ENCODE data around the gene LMAN1L. TPM values are rescaled to one million over a fixed set of nuclear protein-coding genes. Genes with fewer than 3 reads are reported as not detected.
A peak's percentile ranks its signal among the peaks of the same experiment; 100 is the strongest.

The LMAN1L gene
- total RNA-seq, 6 experiments from 2014 or later, result not detected

DNA sequence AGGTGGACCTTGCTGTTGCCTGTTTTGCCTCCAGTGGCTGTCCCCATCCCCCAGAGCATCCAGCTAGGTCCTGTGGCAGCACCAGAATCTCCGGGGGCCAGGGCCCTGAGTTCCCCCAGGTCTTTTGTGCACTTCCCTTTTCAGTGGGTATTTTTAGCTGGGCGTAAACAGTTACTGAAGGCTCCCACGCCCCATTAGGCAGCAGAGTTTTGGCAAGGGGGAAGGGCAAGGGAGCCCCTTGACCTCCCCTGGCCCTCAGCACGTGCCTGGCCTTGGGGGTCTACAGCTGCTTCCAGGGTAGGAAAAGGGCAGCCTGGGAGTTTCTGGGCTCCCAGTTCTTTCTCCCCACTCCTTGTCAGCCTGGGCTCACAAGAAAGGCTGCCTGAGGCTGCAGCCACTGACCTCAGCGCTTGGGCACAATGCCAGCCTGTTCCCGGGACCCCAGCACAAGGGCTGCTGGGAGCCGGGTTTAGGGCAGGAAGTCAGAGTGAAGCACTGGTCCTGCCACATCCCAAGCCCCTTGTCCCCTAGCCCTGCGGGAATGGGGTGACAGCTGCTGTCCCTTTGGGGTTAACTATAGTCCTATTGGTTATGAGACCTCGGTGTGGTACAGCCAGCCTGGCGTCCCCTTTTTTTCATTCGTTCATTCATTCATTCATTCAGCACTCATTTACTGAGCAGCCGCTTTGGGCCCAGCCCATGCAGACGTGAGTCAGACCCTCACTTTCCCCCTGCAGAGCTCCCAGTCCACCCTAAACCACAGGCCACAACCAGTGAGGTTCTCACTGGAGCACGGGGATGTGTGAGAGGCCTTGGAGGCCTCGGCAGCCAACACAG is 22.3 kb upstream of the LMAN1L start:
- H3K4me3 Mint-ChIP-seq, result peak overlapping the region; percentile 35

GRCh38 chr15:74791007-74791406 is 21.6 kb upstream of the LMAN1L start:
- no peaks in the 10 kb centered on the region for H3K36me3 Mint-ChIP-seq (ENCODE audit: low read depth)
- peaks cover 49% of the 10 kb centered on the region for H3K4me1 Mint-ChIP-seq (ENCODE audit: low read depth)
- H3K27me3 Mint-ChIP-seq (ENCODE audit: insufficient read depth), result peaks cover 4% of the 10 kb centered on the region; the same call in 1 of the 2 replicates

More for the DNA sequence above, 22.3 kb upstream of the LMAN1L start:
- no peaks in the 10 kb centered on the region for H3K9me3 Mint-ChIP-seq
- peak; percentile 68 for DNase-seq
- H3K4me1 Mint-ChIP-seq (ENCODE audit: low read depth), result peaks cover 55% of the 10 kb centered on the region
- TF ChIP-seq, protein P1, sequence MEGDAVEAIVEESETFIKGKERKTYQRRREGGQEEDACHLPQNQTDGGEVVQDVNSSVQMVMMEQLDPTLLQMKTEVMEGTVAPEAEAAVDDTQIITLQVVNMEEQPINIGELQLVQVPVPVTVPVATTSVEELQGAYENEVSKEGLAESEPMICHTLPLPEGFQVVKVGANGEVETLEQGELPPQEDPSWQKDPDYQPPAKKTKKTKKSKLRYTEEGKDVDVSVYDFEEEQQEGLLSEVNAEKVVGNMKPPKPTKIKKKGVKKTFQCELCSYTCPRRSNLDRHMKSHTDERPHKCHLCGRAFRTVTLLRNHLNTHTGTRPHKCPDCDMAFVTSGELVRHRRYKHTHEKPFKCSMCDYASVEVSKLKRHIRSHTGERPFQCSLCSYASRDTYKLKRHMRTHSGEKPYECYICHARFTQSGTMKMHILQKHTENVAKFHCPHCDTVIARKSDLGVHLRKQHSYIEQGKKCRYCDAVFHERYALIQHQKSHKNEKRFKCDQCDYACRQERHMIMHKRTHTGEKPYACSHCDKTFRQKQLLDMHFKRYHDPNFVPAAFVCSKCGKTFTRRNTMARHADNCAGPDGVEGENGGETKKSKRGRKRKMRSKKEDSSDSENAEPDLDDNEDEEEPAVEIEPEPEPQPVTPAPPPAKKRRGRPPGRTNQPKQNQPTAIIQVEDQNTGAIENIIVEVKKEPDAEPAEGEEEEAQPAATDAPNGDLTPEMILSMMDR (IDR thresholded peaks at IDR 0.05), result no peak
- H3K36me3 Mint-ChIP-seq (ENCODE audit: low read depth), result no peaks in the 10 kb centered on the region
- peak overlapping the region; percentile 85 for H3K27ac Mint-ChIP-seq
- peaks cover 4% of the 10 kb centered on the region; the same call in 1 of the 2 replicates for H3K27me3 Mint-ChIP-seq (ENCODE audit: insufficient read depth)

DNA sequence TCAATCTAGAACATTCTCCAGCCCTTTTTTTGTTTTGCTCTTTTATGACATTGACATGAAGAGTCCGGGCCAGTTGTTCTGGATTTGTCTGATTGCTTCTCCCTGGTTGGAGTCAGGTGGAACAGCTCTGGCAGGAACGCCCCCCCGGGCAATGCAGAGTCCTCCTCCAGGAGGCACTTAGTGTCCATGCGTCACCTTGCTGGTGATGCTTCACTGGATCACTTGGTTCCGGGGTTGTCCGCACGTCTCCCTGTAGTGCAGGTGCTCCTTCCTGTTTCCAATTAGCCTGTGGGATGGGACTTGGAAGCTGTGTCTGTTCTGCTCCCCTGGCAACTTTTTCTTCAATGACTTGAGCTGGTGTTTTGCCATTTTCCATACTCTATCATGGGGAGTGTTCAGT is 21.0 kb upstream of the LMAN1L start:
- H3K9me3 Mint-ChIP-seq, result no peaks in the 10 kb centered on the region
- DNase-seq, result no peak
- TF ChIP-seq, protein P1 (IDR thresholded peaks at IDR 0.05), result no peak
- H3K4me1 Mint-ChIP-seq (ENCODE audit: low read depth), result peaks cover 49% of the 10 kb centered on the region
- no peak overlapping the region; the same call in 1 of the 2 replicates for H3K4me3 Mint-ChIP-seq
- H3K27me3 Mint-ChIP-seq (ENCODE audit: insufficient read depth), result peaks cover 4% of the 10 kb centered on the region; the same call in 1 of the 2 replicates
- no peaks in the 10 kb centered on the region for H3K36me3 Mint-ChIP-seq (ENCODE audit: low read depth)
- H3K27ac Mint-ChIP-seq, result peak overlapping the region; percentile 85

More at GRCh38 chr15:74791007-74791406, 21.6 kb upstream of the LMAN1L start:
- no peak for DNase-seq
- Mint-ChIP-seq H3K4me3 (peak overlapping the region; percentile 35; the same call in 1 of the 2 replicates), H3K27ac (peak overlapping the region; percentile 85), H3K9me3 (no peaks in the 10 kb centered on the region)
- TF ChIP-seq, protein P1 (IDR thresholded peaks at IDR 0.05), result no peak

DNA sequence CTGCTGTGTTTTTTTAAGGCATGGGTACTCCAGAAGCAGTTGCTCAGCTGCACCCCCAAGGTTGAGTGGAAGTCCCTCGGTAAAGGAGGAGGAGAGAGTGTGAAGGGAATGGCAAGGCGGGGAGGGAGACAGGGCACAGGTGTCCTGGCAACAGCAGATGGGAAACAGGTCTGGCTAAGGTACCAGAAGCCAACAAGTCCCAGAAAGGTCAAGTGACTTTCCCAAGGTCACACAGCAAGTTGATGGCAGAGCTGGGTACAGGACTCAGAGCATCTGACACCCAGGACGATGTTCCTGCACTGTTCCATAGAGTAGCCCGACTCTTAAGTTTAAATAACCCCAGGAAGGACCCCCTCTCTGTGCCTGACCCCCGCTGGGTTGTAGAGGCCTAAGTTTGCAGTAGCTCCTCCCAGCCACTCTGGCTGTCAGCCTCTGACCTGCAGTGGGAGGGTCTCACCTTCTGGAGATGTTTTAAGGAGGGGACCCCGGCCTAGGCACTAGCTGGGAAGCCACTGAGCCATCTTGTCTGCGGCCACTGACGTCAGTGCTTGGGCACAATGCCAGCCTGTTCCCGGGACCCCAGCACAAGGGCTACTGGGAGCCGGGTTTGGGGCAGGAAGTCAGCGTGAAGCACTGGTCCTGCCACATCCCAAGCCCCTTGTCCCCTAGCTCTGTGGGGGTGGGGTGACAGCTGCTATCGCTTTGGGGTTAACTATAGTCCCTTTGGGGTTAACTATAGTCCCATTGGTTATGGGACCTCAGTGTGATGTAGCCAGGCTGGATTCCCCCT is 20.2 kb upstream of the LMAN1L start:
- H3K4me3 Mint-ChIP-seq, result no peak overlapping the region
- peaks cover 48% of the 10 kb centered on the region for H3K4me1 Mint-ChIP-seq (ENCODE audit: low read depth)
- no peaks in the 10 kb centered on the region for H3K36me3 Mint-ChIP-seq (ENCODE audit: low read depth)
- peaks cover 4% of the 10 kb centered on the region; the same call in 1 of the 2 replicates for H3K27me3 Mint-ChIP-seq (ENCODE audit: insufficient read depth)
- peak overlapping the region; percentile 42 for H3K27ac Mint-ChIP-seq
- H3K9me3 Mint-ChIP-seq, result no peaks in the 10 kb centered on the region
- TF ChIP-seq, protein P1 (IDR thresholded peaks at IDR 0.05), result no peak
- no peak for DNase-seq

- no peak for DNase-seq
- H3K9me3 Mint-ChIP-seq, result no peaks in the 10 kb centered on the region
- TF ChIP-seq, protein P1 (IDR thresholded peaks at IDR 0.05), result no peak
Observed at GRCh38 chr15:74793135-74794028, 19.3 kb upstream of the LMAN1L start.

More at GRCh38 chr15:74793135-74794028, 19.3 kb upstream of the LMAN1L start:
- Mint-ChIP-seq H3K4me1 (ENCODE audit: low read depth) (peaks cover 38% of the 10 kb centered on the region), H3K27me3 (ENCODE audit: insufficient read depth) (peaks cover 4% of the 10 kb centered on the region), H3K4me3 (no peak overlapping the region), H3K27ac (no peak overlapping the region), H3K36me3 (ENCODE audit: low read depth) (no peaks in the 10 kb centered on the region)

Data from HFFc6 (cell line).